GM18873 (cell line): ENCODE data around the gene SS18L1.

Experiments
- ATAC-seq: cut with Tn5 transposase; IDR thresholded peaks from one replicate; pipeline ENCODE4 v1.9.1; 2021; ENCODE audit warnings: mild to moderate bottlenecking, moderate library complexity, moderate number of reproducible peaks; ENCODE audit not compliant: unreplicated experiment, low FRiP score

The SS18L1 gene

GRCh38 chr20:62190639-62191411, 47.3 kb downstream of the SS18L1 start:
- no peak for ATAC-seq

- no peak for ATAC-seq
Observed at GRCh38 chr20:62191781-62192559, 48.4 kb downstream of the SS18L1 start.

GRCh38 chr20:62192635-62193034, 49.1 kb downstream of the SS18L1 start:
- ATAC-seq, result no peak

- ATAC-seq, result no peak
Observed at GRCh38 chr20:62193079-62194025, 49.8 kb downstream of the SS18L1 start.

- no peak for ATAC-seq
Observed at GRCh38 chr20:62195075-62195405, 51.5 kb downstream of the SS18L1 start.

DNA sequence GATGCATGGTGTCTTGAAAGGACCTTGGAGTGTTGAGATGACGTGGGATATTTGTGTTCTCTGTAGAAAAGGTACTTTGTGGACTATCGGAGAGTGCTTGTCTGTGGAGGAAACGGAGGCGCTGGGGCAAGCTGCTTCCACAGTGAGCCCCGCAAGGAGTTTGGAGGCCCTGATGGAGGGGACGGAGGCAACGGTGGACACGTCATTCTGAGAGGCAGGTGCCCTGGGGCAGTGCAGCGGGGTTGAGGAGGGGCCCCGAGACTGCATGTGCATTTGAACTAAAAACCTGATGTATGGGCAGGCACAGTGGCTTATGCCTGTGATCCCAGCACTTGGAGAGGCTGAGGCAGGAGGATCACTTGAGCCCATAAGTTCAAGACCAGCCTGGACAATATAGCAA, 52.2 kb downstream of the SS18L1 start:
- no peak for ATAC-seq

- no peak for ATAC-seq
Observed at GRCh38 chr20:62196286-62196685, 52.7 kb downstream of the SS18L1 start.

DNA sequence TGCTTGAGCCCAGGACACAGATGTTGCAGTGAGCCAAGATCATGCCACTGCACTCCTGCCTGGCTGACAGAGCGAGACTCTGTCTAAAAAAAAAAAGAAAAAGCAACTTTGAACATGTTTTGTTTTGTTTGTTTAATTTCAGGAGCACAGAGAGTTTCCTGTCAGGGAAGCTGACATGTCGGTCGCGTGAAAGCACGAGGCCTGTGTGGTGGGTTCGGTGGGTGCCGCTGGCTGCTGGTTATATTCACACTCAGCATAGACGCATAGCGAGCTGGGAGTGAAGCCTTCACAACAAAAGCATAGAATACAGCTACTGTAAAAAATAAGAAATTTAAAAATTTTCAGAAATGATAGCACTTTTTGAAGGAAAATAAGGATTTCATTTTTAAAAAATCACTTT, 53.7 kb downstream of the SS18L1 start:
- no peak for ATAC-seq

GRCh38 chr20:62197801-62198200, 54.2 kb downstream of the SS18L1 start:
- no peak for ATAC-seq

DNA sequence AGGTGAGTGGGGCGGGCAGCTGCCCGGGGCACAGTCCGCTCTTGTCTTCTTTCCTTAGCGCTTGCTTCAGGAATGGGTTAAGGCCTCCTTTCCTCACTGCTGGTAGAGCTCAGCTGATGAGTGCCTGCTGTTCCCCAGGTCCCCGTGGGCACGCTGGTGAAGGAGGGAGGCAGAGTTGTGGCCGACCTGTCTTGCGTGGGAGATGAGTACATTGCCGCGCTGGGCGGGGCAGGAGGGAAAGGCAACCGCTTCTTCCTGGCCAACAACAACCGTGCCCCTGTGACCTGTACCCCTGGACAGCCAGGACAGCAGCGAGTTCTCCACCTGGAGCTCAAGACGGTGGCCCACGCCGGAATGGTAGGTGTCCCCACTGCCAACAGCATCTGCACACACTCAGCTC, 54.9 kb downstream of the SS18L1 start:
- ATAC-seq, result no peak

- ATAC-seq, result no peak
Observed at GRCh38 chr20:62198931-62199330, 55.4 kb downstream of the SS18L1 start.

DNA sequence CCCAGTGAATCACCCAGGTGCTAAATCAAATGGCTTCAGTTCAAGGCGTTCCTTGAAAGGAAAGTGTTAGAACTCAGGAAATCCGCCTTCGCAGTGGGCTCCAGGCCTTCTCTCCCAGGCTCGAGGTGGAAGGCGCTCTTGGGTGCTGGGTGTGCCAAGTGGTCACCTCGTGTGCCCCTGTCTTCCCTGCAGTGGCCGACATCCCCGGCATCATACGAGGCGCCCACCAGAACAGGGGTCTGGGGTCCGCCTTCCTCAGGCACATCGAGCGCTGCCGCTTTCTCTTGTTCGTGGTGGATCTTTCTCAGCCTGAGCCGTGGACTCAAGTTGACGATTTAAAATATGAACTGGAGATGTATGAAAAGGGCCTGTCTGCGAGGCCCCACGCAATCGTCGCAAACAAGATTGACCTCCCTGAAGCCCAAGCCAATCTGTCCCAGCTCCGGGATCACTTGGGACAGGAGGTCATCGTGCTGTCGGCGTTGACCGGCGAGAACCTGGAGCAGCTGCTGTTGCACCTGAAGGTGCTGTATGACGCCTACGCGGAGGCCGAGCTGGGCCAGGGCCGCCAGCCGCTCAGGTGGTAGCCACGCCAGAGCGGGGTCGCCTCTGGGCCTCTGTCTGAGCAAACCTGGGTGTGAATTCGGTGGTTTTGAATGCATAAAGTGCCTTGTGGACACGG, 57.1 kb downstream of the SS18L1 start:
- ATAC-seq, result no peak

DNA sequence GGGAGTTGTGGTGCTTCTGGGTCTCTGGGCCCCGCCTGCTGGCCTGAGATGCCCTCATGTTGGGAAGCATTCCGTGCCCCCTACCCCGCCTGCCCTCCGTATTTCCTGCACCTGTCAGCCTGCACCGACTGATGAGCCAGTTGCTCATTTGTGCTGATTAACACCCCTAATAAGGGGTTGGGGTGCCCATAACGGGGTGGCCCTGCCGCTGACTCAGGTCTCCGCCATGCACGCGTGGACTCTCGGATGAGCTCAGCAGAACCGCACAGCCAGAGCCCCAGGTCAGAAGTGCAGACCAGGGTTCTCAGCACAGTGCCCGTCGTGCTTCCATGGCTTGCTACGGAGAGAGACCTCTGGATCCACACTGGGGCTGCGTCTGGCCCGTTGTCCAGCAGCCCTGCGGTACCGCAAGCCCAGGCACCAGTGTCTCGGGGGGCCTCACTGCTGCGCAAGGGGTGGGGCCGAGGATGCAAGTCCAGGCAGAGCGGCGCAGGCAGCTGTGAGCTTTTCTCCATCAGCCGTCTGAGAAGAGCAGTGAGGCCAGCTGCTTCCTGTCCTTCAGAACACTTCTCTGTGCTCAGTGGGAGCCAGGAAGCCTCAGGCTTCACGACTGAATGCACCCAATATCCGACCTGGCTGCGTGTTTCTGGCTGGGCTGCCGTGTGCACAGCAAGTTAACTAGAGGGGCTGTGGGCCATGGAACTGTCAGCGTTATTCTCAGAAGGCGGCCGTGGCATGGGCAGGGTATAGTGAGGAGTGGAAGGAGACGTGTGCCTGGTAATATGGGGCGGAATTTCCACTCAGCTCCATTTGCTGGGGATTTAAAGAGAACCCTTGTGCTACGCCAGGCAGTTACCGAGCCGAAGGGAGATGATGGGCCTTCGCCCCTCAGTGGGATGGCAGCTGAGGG, 57.9 kb downstream of the SS18L1 start:
- no peak for ATAC-seq

DNA sequence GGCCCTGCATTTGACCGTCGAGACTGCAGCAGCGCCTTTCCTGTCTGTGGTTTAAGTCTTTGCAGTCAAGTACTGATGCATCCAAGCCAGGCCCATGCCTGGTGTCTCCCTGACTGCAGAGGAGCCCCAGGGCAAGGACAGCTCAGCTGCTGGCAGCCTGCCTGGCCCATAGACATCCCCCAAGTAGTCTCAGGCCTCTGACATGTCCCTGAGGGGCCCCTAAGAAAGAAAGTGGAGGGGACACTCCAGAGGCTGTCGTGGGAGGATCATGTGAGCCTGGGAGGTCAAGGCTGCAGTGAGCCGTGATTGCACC, 58.5 kb downstream of the SS18L1 start:
- no peak for ATAC-seq

- no peak for ATAC-seq
Observed at GRCh38 chr20:62202676-62203377, 59.3 kb downstream of the SS18L1 start.

GRCh38 chr20:62203378-62204030, 59.9 kb downstream of the SS18L1 start:
- ATAC-seq, result no peak

DNA sequence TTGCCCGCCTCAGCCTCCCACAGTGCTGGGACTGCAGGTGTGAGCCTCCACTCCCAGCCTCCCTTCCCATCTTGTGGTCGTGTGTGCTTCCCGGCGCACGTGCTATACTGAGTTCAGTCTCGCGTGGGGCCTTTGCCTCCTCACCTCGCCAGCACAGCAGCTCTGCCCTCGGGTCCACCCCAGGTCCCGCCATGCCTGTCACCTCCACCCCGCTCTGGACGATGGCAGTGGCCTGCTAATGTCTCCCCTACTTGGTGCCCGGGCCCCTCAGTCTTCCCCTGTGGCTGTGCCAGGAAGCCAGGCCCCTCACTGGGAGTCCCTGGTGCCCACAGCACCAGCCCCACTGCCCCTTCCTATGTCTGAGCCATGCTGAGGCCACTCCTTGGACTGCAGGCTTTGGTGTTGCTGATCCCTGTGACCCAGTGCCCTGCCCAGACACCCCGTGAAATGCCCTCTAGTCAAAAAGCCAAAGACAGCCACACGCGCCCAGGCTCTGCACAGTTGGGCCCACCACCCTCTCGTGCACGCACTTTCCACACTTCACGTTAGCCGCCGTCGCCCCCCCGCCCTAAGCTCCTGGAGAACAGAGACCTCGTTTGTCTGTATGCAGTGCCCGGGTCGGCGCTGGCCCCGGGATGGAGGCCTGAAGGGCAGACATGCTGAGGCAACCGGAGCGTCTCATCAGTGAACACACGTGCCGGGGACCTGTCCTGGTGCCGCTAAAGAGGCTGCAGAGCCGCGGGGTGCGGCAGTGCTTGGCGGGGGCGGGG, 62.2 kb downstream of the SS18L1 start:
- ATAC-seq, result no peak

GRCh38 chr20:62206388-62206775, 62.8 kb downstream of the SS18L1 start:
- ATAC-seq, result no peak
